ENCODE results near the gene SNAPC4.

DNA sequence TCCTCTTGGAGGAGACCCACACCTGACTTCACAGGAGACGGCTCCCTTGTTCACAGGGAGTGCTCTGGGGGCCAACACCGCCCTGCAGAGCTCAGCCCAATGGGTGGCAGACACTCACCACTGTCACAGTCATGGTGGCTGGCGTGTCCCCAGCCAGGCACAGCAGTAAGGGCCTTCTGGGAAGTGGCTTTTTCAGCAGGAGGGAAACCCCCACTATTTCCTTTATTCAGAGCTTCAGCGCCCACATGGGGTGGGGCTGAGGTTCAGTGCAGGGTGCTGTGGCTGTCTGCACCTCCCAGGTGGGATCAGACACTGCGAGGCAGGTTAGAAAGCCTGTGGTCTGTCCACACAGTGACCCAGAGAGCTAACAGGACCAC, 3.6 kb upstream of the SNAPC4 start:
- no peak for TF ChIP-seq CTCF (conservative IDR thresholded peaks at IDR 0.05; ENCODE audit: low read depth, low read length)
- TF ChIP-seq EZH2 (IDR thresholded peaks at IDR 0.05; ENCODE audit: borderline replicate concordance, low read depth, low read length, poor library complexity, severe bottlenecking) = no peak

Data from A673 (cell line).